Loucy (cell line): ENCODE results near the gene STRN.

Source experiments
- EZH2phosphoT487 ChIP-seq: fragments of 200-600 bp; IDR thresholded peaks from 2 replicates; pipeline ENCODE4 v1.6.1; 2018; ENCODE audit warnings: antibody characterized with exemption, mild to moderate bottlenecking, moderate library complexity, borderline replicate concordance
- TF ChIP-seq, protein P1 (sequence below): fragments of 200-600 bp; sonication (generic); conservative IDR thresholded peaks from 2 replicates; pipeline ENCODE4 v1.5.1; 2014; ENCODE audit warnings: mild to moderate bottlenecking, antibody characterized with exemption, low read length

DNA sequence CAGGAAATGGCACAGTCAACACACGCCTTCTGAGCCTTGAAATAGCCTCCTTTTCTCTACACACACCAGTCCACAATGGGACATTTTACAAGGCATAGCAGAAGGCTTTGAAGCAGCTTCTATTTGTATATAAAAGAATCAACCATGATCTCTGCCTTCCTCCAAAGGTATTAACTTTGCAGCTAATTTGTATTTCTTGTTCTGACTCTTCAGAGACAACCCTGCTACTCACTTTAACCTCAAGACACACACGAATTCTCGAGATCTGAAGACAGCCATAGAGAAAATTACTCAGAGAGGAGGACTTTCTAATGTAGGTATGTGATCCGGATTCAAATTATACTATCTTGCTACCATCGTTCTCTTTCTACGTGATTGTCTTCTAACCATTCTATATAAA lies 165.2 kb downstream of the STRN start:
- TF ChIP-seq, protein P1, sequence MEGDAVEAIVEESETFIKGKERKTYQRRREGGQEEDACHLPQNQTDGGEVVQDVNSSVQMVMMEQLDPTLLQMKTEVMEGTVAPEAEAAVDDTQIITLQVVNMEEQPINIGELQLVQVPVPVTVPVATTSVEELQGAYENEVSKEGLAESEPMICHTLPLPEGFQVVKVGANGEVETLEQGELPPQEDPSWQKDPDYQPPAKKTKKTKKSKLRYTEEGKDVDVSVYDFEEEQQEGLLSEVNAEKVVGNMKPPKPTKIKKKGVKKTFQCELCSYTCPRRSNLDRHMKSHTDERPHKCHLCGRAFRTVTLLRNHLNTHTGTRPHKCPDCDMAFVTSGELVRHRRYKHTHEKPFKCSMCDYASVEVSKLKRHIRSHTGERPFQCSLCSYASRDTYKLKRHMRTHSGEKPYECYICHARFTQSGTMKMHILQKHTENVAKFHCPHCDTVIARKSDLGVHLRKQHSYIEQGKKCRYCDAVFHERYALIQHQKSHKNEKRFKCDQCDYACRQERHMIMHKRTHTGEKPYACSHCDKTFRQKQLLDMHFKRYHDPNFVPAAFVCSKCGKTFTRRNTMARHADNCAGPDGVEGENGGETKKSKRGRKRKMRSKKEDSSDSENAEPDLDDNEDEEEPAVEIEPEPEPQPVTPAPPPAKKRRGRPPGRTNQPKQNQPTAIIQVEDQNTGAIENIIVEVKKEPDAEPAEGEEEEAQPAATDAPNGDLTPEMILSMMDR, result no peak
- no peak for TF ChIP-seq EZH2phosphoT487
